Retinal pigment epithelial cell (primary cell): ENCODE measurements around the gene ASB4.

Experiments used
- DNase-seq: peaks from one replicate; pipeline ENCODE4 v3.0.0-alpha.2; 2010; ENCODE audit warnings: low read depth
- H3K4me3 ChIP-seq: 2 replicates; pipeline ENCODE4 v1.5.1; 2011; ENCODE audit warnings: mild to moderate bottlenecking, low read length, control low read depth, moderate library complexity
- TF ChIP-seq, protein P1 (sequence below): conservative IDR thresholded peaks from 2 replicates; pipeline ENCODE4 v1.5.1; 2011; ENCODE audit warnings: low read depth, low read length, control low read depth, inconsistent platforms

ASB4 gene

GRCh38 chr7:95509199-95509598, 23.5 kb downstream of the ASB4 start:
- TF ChIP-seq, protein P1, sequence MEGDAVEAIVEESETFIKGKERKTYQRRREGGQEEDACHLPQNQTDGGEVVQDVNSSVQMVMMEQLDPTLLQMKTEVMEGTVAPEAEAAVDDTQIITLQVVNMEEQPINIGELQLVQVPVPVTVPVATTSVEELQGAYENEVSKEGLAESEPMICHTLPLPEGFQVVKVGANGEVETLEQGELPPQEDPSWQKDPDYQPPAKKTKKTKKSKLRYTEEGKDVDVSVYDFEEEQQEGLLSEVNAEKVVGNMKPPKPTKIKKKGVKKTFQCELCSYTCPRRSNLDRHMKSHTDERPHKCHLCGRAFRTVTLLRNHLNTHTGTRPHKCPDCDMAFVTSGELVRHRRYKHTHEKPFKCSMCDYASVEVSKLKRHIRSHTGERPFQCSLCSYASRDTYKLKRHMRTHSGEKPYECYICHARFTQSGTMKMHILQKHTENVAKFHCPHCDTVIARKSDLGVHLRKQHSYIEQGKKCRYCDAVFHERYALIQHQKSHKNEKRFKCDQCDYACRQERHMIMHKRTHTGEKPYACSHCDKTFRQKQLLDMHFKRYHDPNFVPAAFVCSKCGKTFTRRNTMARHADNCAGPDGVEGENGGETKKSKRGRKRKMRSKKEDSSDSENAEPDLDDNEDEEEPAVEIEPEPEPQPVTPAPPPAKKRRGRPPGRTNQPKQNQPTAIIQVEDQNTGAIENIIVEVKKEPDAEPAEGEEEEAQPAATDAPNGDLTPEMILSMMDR = no peak
- peak; percentile 83 for DNase-seq
- no peak overlapping the region for H3K4me3 ChIP-seq

DNA sequence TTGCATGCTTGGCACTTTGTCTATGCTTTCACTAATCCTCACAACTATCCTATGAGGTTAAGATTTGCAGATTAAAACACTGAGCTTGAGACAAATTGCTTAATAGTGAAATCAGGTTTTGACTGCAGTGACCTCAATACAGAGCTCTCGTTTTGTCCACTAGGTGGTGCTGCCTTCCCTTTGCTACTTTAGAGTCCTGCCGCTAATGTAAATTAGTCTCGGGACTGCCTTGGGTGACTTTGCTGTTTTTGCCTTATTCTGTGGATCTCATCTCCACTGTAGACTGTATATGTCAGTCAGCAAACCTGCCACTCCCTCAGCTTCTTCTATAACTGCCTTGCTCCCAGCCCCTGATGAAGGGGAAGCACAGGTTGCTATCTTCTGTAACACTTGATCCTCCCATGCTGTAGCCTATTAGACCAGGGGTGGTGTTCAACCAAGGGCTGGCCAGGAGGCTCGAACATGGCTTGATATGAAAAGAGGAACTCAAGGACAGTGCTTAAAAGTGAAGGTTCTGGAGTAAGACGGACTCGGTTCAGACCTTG, 26.0 kb downstream of the ASB4 start:
- TF ChIP-seq, protein P1 = peak; percentile 94
- peak; percentile 26 for DNase-seq
- no peak overlapping the region for H3K4me3 ChIP-seq

- H3K4me3 ChIP-seq = no peak overlapping the region
- no peak for DNase-seq
- TF ChIP-seq, protein P1 = no peak
Measured at GRCh38 chr7:95517458-95517857, 31.7 kb downstream of the ASB4 start.

- no peak for DNase-seq
- H3K4me3 ChIP-seq = no peak overlapping the region
- TF ChIP-seq, protein P1 = no peak
Measured at GRCh38 chr7:95517870-95518269, 32.1 kb downstream of the ASB4 start.

- DNase-seq = no peak
- TF ChIP-seq, protein P1 = no peak
- no peak overlapping the region for H3K4me3 ChIP-seq
Measured at GRCh38 chr7:95520136-95520535, 34.4 kb downstream of the ASB4 start.

DNA sequence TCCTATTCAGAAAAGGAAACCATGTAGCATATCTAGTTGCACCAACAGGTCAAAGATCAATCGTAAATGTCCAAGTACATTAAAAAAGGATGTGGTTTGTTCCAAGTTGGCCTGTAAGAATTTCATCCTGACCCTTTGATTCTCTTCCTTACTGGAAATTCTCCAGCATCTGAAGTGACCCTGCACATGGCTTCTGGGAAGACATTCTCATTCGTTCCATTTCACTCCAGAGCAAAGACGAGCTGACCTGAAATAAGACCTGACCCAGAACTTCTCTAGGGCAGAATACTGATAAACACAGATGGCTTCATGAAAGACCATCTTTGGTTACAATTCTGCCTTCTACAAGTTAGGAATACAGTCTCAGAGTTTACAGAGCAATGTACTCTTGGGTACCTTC, 39.8 kb downstream of the ASB4 start:
- TF ChIP-seq, protein P1 = no peak
- no peak overlapping the region for H3K4me3 ChIP-seq
- no peak for DNase-seq

- H3K4me3 ChIP-seq = no peak overlapping the region
- TF ChIP-seq, protein P1 = no peak
- DNase-seq = no peak
Measured at GRCh38 chr7:95526128-95526738, 40.5 kb downstream of the ASB4 start.
